GM19397 (cell line): Measurements from ENCODE around the gene ZSCAN30.
"Not testable (repeated sequence)": the region's sequence is repeated elsewhere in the genome, so short reads cannot be mapped to it uniquely, and the experiment has no call there.

Experiments
- ATAC-seq: cut with Tn5 transposase; IDR thresholded peaks from one replicate; pipeline ENCODE4 v1.9.1; 2021; ENCODE audit warnings: mild to moderate bottlenecking, moderate library complexity; ENCODE audit not compliant: unreplicated experiment

ZSCAN30 gene

GRCh38 chr18:35239314-35239713 is 50.7 kb downstream of the ZSCAN30 start:
- ATAC-seq = no peak

GRCh38 chr18:35236571-35237363 is 53.3 kb downstream of the ZSCAN30 start:
- ATAC-seq = no peak

DNA sequence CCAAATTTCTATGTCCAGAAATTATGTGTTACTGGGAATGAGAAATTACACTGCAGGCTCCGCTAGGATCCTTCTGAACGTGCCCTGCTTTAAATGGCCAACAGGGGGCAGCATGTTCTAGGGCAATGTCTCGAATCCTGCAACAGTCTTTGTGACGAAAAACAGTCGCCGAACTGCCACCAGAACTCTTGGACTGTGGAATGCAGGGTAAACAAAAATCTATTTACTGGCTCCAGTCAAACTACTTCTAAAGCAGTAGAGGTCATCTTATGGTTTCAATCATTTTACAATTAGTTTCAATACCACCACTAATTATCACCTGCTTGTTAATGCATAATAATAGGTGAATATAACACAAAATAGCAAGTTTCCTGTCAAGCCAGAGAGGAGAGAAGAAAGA is 59.0 kb downstream of the ZSCAN30 start:
- ATAC-seq = peak; percentile 82

- ATAC-seq = no peak
These were observed 62.8 kb downstream of the ZSCAN30 start for GRCh38 chr18:35227254-35227653.

DNA sequence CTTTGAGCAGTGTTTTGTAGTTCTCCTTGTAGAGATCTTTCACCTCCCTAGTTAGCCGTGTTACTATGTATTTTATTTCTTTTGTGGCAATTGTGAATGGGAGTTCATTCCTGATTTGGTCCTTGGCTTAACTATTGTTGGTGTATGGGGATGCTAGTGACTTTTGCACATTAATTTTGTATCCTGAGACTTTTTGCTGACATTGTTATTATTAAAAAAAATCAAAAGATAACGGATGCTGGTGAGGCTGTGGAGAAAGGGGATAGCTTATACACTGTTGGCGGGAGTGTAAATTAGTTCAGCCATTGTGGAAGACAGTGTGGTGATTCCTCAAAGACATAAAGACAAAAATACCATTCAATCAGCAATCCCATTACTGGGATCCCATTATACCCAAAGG is 66.2 kb downstream of the ZSCAN30 start:
- ATAC-seq = no peak

GRCh38 chr18:35220424-35220823 is 69.6 kb downstream of the ZSCAN30 start:
- ATAC-seq = no peak

DNA sequence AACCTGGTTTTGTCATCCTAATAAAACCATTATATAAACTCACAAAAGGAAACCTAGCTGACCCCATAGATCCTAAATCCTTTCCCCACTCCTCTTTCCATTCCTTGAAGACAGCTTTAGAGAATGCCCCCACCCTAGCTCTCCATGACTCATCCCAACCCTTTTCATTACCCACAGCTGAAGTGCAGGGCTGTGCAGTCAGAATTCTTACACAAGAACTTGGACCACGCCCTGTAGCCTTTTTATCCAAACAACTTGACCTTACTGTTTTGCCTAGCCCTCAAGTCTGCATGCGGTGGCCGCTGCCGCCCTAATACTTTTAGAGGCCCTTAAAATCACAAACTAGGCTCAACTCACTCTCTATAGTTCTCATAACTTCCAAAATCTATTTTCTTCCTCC is 70.7 kb downstream of the ZSCAN30 start:
- not testable (repeated sequence) for ATAC-seq

DNA sequence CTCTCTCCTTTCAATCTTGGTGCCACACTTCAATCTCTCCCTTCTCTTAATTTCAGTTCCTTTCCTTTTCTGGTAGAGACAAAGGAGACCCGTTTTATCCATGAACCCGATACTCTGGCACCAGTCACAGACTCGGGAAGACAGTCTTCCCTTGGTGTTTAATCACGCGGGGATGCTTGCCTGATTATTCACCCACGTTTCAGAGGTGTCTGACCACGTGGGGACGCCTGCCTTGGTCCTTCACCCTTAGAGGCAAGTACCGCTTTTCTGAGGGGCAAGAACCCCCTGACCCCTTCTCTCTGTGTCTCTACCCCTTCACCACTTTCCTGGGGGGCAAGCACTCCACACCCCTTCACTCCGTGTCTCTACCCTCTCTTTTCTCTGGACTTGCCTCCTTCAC is 73.4 kb downstream of the ZSCAN30 start:
- ATAC-seq = not testable (repeated sequence)

GRCh38 chr18:35215026-35215425 is 75.0 kb downstream of the ZSCAN30 start:
- ATAC-seq = no peak

DNA sequence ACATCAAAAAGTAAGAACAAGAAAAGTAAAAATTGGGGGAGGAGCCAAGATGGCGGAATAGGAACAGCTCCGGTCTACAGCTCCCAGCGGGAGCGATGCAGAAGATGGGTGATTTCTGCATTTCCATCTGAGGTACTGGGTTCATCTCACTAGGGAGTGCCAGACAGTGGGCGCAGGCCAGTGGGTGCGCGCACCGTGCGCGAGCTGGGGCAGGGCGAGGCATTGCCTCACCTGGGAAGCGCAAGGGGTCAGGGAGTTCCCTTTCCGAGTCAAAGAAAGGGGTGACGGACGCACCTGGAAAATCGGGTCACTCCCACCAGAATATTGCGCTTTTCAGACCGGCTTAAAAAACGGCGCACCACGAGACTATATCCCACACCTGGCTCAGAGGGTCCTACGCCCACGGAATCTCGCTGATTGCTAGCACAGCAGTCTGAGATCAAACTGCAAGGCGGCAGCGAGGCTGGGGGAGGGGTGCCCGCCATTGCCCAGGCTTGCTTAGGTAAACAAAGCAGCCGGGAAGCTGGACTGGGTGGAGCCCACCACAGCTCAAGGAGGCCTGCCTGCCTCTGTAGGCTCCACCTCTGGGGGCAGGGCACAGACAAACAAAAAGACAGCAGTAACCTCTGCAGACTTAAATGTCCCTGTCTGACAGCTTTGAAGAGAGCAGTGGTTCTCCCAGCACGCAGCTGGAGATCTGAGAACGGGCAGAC is 84.1 kb downstream of the ZSCAN30 start:
- ATAC-seq = not testable (repeated sequence)

- ATAC-seq = no peak
These were observed 84.8 kb downstream of the ZSCAN30 start for GRCh38 chr18:35205199-35205712.

DNA sequence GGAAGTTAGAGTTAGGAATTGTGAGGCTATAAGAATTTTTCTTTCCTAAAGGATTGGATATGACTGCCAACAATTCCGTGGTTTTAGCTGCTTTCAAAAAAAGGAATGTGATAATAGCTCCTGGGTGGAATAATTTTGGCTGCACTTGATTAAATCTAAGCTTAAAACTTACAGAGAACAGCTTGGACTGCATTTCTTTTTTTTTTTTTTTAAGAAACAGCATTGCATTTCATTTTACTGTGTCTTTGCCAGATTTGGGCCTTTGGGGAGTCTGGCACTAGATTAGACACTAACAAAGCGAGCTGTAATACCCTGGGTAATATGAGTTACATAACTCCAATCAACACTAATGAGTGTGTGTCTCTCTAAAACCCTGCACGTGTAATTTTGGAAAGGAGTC is 87.0 kb downstream of the ZSCAN30 start:
- ATAC-seq = no peak

- ATAC-seq = no peak
These were observed 88.6 kb downstream of the ZSCAN30 start for GRCh38 chr18:35201256-35201931.
